NCI-H1930 (cell line): ENCODE data around the gene GALNT17.
"Not testable (repeated sequence)": the region's sequence is repeated elsewhere in the genome, so short reads cannot be mapped to it uniquely, and the experiment has no call there.

Source experiments
- DNase-seq, 2 experiments: peaks; one replicate each; lab custom pipeline; 2025; lab: John Stamatoyannopoulos, UW

GALNT17 gene

DNA sequence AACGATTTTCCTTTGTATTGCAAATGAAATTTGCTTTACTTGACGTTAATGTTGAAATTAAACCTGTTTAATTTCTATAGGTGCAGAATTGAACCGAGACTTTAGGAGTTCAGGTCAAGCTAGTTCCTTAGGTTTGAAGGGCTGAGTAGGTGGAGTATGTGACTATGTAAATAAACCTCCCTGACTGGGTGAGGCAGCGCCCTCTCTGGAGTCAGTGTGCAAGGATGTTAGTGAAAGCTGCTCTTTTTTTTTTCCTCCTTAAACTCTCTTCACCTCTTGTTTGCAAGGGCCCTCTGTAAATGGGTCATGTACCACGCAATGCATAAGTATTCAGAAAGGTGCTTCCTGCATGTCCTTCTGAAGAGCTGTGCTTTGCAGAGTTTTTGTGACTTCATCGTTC lies 33.8 kb downstream of the GALNT17 start:
- no peak for DNase-seq

DNA sequence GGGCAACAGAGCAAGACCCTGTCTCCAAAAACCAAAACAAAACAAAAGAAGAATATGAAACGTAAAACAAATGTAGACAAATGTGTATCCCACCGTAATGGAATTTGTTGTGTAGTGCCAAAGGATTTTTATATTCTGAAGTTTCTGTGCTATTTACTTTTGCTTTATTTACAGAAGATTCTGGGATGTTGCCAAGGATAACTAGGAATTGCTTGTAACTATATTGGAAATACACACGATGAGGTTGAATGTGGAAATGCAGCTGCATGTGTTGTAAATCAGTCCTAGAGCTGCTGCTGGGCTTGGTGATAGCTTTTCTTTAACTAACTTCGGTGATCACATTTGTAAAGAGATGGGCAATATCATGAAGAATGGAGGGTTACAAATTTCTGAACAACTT lies 39.5 kb downstream of the GALNT17 start:
- DNase-seq: no peak

DNA sequence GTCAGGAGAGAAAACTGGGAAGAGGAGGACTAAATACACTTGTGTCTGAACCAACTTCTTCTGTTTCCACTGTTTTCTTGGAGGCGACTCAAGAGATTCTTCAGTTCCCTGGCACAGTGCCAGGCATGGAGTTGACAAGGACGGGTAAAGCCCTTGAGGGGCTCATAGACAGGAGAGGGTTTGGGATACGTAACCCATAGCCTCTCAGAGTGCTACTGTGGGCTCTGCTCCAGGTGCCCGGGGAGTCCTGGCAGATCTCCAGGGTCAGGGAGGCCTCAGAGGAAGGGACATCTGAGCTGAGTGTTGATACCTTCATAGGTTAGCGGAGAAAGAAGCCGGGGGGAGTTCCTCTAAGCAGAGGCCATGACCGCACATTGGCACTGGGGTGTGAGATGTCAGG lies 42.0 kb downstream of the GALNT17 start:
- DNase-seq: no peak

DNA sequence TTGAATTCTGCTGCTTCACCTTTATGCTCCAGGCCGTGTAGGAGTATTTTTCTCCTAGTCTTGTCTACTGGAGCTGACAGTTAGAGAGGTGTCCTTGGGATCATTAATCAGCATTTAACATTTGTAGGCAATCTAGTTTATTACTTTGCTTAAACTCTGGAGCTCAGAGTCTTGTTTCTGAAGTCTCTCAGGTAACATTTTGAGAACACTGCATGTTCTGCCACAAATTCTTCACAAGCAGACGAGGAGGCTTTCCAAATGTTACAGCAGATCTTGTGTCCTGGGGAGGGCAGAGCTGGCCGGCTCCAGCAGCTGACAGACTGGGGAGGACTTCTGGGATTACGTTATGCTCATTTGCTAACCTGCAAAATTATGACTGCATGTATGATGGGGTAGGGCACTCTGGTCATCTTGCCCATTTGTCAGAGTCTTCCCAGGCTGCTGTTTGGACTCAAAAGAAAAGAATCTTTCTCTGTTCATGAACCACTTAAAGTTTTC lies 50.5 kb downstream of the GALNT17 start:
- DNase-seq: no peak

DNA sequence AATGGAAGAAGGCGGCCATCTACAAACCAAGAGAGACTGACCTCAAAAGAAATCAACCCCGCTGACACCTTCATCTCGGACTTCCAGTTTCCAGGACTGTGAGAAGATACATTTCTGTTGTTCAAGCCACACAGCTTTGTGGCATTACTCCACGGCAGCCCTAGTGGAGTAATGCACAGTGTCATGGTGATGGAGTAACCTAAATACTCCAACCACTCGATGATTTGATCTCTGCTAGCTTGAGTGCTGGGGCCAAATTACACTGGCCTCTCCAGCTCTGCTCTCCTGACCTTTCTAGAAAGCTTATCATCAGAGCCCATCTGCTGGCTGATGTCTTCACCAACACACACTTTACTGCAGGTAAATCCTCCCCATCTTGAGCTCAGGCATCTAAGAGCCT lies 52.2 kb downstream of the GALNT17 start:
- no peak for DNase-seq

DNA sequence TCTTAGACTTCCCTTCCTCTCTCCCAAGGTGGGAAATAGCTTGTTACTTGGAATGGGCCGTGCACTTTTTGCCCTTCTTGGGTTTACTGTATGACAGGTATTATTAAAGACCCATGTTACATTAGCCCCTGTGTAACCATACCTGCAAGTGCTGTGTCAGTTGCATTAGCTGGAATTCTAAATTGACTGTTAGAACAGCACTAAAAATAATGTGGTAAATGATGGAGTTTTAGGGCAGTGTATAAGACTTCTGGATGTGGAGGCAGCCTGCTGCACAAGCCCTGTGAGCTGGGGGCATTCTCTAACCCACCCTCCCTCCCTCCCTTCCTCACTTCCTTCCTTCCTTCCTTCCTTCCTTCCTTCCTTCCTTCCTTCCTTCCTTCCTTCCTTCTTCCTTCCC lies 52.7 kb downstream of the GALNT17 start:
- DNase-seq: no peak

DNA sequence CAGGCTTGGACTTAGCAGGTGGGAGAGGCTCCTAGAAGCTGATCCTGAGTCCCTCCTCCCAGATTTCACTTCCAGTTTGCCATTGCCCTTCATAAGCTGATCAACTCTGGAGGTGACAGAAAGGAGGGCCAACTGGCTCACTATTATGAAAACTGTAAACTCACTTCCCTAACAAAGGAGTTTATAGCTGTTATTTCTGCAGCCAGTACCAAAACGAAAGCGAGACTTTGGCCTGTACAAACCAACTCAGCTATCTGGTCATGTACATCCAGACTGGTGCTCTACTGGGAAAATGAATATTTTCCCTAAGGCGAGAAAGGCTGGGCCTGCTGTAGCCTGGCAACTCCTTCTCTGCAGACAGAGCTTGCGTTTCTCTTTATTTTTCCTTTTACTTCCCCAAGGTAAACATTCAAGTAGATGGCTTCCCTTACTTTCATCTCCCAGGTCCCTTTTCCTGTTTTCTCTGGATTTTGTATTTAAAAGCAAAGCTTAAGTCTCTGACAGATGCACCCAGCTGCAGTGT lies 54.7 kb downstream of the GALNT17 start:
- no peak for DNase-seq

DNA sequence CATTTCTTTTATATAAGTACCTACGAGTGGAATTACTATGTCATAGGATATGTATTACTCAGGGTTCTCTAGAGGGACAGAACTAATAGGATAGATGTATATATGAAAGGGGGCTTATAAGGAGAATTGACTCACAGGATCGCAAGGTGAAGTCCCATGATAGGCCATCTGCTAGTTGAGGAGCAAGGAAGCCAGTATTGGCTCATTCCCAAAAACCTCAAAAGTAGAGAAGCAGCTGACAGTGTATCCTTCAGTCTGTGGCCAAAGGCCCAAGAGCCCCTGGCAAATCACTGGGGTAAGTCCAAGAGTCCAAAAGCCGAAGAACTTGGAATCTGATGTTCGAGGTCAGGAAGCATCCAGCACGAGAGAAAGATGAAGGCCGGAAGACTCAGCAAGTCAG lies 59.8 kb downstream of the GALNT17 start:
- DNase-seq: no peak

DNA sequence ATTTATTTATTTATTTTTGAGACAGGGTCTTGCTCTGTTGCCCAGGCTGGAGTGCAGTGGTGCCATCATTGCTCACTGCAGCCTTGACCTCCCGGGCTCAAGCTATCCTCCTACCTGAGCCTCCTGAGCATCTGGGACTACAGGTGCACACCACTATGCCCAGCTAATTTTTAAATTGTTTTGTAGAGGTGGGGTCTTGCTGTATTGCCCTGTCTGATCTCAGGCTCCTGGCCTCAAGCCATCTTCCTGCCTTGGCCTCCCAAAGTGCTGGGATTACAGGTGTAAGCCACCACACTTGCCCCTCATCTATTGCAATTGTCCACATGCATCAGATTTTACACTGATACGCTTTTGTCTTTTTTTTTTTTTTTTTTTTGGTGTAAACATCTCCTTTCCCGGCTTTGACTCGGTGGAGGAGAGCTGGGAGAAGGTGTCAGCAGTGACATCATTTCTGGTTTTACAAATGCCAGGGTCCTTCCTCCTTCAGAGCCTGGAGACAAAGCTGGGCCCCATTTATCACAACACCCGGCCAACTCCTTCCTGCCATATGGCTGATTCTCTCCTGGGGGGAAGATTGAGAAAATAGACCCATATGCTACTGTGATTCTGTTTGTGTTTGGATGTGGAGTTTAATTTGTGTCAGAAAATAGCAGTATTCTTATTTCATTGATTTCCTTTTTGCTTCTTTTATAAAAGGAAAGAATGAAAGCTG lies 61.3 kb downstream of the GALNT17 start:
- DNase-seq: no peak

DNA sequence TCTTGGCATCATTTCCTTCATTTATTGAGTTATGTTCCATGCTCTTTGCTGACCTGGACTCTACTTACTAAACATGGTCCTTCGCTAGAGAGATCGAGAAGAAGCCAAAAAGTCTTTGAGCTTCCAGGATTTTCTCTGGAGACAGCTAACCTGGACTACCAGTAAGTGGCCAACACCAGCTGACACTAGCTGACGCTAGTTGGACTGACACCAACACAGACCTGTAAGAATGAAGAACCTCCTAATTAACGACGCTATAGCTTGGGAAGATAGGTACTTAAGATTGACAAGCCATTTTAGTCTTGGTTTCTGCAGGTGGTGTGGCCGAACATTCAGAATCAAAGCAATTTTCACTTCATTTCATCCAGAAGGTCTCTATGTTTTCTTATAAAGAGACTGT lies 66.4 kb downstream of the GALNT17 start:
- no peak for DNase-seq

DNA sequence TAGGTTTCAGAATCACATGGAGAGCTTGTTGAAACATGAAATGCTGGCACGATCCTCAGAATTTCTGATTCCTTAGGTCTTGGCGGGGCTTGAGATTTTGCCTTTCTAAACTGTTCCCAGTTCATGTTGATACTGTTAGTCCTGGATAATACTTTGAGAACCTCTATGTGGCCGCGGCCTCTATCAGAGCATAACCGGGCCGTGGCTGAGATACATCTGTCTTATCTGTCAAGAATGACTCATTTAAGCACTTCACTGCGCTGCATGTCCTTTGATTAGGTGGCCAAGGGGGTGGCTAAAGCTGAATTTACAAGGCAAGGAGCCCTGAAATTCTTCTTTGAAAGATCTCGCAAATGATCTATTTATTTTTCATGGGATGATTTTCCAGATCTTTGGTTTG lies 66.9 kb downstream of the GALNT17 start:
- no peak for DNase-seq

DNA sequence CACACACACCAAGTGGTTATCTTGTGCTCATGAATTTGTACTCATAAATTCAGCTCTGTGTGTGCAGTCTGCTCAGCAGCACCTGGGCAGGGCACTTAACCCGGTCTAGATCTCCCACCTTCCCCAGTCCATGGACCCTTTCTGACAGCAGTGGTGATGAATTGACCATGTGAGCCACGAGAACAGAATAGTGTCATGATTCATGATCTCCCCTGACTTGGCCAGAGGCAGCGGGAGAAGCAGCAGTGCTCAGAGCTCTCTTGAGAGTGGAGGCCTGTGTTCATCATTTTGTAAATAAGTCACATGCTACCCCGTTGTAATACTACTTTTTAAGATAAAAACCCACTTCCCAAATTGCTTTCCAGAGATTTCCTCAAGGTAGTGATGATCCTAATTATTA lies 74.2 kb downstream of the GALNT17 start:
- DNase-seq: no peak

DNA sequence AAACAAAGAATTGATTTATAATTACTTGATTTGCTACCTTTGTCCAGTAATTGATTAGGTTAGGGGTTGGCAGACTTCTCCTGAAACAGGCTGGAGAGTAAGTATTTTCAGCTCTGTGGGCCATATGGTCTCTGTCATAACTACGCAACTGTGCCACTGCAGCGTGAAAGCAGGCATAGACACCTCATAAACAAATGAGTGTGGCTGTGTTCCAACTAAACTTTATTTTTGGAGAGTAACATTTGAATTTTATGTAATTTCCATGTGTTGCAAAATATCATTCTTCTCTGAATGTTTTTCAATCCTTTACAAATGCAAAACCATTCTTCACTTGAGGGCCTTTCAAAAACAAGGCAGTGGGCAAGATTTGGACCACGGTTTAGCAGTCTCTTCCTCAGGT lies 76.9 kb downstream of the GALNT17 start:
- DNase-seq: no peak

DNA sequence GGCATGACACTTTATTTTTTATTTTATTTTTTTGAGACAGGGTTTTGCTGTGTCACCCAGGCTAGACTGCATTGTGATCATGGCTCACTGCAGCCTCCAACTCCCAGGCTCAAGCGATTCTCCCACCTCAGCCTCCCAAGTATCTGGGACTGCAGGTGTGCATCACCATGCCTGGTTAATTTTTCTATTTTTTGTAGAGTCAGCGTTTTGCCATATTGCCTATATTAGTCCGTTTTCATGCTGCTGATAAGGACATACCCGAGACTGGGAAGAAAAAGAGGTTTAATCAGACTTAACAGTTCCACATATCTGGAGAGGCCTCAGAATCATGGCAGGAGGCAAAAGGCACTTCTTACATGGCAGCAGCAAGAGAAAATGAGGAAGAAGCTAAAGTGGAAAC lies 77.5 kb downstream of the GALNT17 start:
- not testable (repeated sequence) for DNase-seq

DNA sequence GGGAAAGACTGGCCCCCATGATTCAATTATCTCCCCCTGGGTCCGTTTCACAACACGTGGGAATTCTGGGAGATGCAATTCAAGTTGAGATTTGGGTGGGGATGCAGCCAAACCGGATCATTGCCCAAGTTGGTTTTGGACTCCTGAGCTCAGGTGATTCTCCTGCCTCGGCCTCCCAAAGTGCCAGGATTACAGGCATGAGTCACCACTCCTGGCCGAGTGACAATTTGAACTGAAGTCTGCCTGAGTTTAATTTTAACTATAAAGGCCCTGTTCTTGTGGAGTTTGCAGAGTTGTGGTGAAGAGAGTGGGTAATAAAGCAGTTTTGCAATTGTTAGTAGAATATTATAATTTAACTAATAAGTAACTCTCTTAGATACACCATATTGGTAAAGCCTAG lies 78.3 kb downstream of the GALNT17 start:
- DNase-seq: no peak

DNA sequence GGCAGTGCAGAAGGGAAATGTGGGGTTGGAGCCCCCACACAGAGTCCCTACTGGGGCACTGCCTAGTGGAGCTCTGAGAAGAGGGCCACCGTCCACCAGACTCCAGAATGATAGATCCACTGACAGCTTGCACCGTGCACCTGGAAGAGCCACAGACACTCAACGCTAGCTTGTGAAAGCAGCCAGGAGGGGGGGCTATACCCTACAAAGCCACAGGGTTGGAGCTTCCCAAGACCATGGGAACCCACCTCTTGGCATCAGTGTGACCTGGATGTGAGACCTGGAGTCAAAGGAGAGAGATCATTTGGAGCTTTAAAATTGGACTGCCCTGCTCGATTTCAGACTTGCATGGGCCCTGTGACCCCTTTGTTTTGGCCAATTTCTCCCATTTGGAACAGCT lies 80.5 kb downstream of the GALNT17 start:
- not testable (repeated sequence) for DNase-seq

DNA sequence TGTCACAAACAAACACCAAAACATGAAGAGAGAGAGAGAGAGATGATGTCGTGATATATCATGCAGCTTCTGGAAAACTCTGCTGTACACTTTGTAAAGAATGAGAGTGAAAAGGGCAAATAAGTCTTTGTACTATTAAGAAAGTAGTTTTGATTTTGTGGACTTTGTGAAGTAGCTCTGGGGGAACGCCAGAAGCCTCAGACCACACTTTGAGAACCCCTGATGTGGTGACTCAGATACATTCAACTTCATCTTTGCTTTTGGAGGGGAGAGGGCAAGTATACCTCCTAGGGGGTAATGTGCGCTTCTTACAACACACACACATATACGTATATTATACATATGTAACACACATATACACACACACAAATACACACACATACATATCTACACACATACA lies 84.3 kb downstream of the GALNT17 start:
- DNase-seq: no peak

DNA sequence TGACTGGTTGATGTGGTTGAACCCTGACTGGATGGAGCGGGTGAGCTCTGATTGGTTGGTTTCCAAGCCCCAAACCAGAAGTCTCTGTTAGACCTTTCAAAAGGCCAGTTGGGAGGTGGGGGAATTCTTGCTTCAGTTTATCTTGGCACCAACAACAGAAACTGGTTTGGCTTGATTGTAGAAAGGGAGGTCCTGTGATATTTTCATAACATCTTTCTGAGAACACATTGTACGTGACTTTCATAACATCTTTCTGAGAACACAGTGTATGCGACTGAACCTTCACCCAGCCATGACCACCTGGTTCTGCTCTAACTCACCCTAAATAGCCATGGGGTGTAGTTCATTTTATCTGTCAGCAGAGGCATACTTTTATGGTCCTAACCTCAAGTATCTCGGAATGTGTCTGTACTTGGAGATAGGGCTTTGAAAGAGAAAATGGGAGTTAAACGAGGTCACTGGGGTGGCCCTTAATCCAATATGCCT lies 88.3 kb downstream of the GALNT17 start:
- DNase-seq: no peak

DNA sequence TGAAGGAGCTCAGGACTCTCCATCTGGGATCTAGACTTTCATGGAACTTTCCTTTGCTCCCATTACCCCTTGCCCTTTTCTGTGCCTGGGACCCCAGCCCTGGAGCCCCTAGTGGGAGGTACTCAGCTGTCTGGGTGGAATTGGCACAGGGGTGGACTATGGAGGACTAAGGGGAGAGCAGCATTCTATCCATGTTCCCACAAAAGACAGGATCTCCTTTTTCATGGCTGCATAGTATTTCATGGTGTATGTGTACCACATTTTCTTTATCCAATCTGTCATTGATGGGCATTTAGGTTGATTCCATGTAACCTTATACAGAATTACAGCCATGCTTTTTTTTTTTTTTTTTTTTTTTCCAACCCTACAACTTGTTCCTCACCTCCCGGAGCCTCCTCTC lies 89.1 kb downstream of the GALNT17 start:
- DNase-seq: no peak

DNA sequence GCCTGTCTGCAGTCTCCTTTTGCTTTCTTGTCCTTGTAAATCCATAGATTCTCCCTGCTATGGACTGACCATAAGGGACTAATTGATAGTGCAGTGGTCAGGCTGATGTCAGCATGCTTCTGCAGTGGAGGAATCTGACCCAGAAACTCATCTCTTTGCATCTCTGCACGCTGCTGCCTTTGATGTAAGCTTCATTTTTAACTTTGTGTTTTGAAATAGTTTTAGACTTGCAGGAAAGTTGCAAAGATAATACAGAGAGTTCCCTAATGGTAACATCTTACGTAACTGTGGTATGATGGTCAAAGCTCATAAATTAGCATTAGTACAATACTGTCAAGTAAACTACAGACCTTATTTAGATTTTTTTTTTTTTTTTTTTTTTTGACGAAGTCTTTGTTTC lies 89.6 kb downstream of the GALNT17 start:
- DNase-seq: no peak

DNA sequence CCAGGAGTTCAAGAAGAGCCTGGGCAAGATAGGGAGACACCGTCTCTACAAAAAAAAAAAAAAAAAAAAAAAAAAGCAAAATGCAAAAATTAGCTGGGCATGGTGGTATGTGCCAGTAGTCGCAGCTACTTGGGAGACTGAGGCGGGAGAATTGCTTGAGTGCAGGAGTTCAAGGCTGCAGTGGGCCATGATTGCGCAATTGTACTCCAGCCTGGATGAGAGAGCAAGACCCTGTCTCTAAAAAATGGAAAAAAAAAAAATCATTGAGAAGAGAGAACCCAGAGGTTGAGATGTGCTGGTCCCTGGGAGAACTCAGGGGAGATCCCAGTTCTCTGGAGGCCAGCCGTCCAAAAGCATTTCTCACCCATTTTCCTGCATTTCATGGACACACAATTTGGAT lies 95.2 kb downstream of the GALNT17 start:
- DNase-seq: no peak

DNA sequence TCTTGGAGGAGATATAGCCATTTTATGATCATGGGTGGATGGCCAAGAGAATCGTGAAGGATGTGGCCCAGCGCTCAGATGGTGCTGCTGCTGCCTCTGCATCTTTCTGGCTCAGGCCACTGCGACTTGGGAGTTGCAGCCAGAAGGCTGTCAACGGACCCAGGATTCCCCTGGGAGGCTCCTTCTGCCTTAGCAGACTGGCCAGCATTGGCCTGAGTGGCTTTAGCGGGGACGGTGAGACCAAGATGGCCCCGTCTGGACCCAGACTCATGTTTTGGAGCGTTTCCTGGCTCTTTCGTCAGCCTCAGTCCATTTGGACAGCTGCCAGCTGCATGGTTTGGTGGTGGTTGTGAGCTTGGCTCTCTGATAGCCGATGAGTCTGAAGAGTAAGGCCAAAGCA lies 97.2 kb downstream of the GALNT17 start:
- DNase-seq: no peak

DNA sequence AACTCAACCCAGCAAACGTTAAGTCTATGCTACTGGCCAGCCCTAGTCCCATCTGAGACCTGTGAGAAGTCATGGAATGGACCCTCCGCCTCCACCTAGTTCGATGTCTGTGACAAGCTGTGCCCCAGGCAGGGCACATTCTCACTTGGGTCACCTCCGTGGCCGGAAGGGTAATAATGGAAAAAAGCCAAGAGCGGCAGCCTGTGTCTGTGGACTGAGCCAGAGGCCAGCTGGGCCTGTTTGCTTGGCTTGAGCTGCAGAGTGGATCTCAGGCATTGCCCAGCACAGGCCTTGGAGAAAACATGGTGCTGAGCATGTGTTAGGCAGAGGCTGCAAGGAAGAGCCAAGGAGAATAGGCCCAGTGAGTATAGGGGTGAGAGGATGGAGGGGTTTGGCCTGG lies 97.8 kb downstream of the GALNT17 start:
- DNase-seq: no peak

DNA sequence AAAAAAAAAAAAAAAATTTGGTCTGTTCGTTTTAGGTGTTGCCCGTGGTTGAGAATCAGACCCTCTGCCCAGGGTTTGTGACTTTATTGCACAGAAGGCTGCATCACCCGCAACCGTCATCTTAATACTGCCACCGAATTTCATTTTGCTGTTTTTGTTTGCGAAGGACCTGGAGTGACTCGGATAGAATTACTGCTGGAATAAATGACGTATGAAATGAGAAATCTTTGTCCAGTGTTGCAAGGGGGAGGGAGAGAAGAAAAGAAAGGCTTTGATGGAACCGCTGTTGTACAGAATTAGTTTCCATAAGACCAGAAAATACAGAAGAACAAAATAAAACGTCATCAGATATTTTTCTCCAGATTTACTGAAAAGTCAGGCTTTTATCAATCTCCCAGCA lies 103.3 kb downstream of the GALNT17 start:
- DNase-seq: no peak
